Esophagus muscularis mucosa (tissue), 4 donors: ENCODE data around the gene TSNAX. TPM values are rescaled to one million over a fixed set of nuclear protein-coding genes. Genes with fewer than 3 reads are reported as not detected.

Experiments used
- DNase-seq: peaks from one replicate; pipeline ENCODE4 v3.0.0-alpha.2; 2017; ENCODE audit errors: extremely low spot score
- H3K27ac ChIP-seq, 4 donors: fragments of 200-600 bp; sonication (generic); replicated peaks in 1 of 4; 1 replicate in 3 of 4; 2 replicates in 1 of 4; pipeline ENCODE4 v1.5.1; 2016 to 2019; ENCODE audit warnings: mild to moderate bottlenecking in 1 of 4
- H3K27me3 ChIP-seq, 4 donors: fragments of 200-600 bp; sonication (generic); one replicate each; pipeline versions ENCODE4 v1.5.1 to v1.6.0; 2016 to 2019
- H3K36me3 ChIP-seq, 4 donors: fragments of 200-600 bp; sonication (generic); one replicate each; pipeline ENCODE4 v1.5.1; 2016 to 2019
- H3K4me1 ChIP-seq, 4 donors: fragments of 200-600 bp; sonication (generic); one replicate each; pipeline ENCODE4 v1.5.1; 2016 to 2019
- H3K4me3 ChIP-seq, 4 donors: fragments of 200-600 bp; sonication (generic); 1 replicate in 2 of 4; 2 replicates in 2 of 4; pipeline ENCODE4 v1.5.1; 2016 to 2019; ENCODE audit warnings: mild to moderate bottlenecking in 4 of 4, moderate library complexity in 1 of 4
- H3K9me3 ChIP-seq, 4 donors: fragments of 200-600 bp; sonication (generic); 1 replicate in 3 of 4; 2 replicates in 1 of 4; pipeline ENCODE4 v1.5.1; 2016 to 2019
- EP300 ChIP-seq: sonication (generic); formaldehyde crosslinking; IDR thresholded peaks from one replicate; pipeline ENCODE4 v1.6.1; 2017; ENCODE audit warnings: antibody characterized with exemption
- POLR2A ChIP-seq: fragments of 450-650 bp; IDR thresholded peaks from one replicate; pipeline ENCODE4 v1.6.1; 2017; ENCODE audit warnings: antibody characterized with exemption, moderate library complexity, mild to moderate bottlenecking, low read depth
- POLR2AphosphoS5 ChIP-seq, 2 donors: sonication (generic); formaldehyde crosslinking; IDR thresholded peaks; one replicate each; pipeline ENCODE4 v1.6.1; 2017; ENCODE audit warnings: antibody characterized with exemption in 2 of 2
- WGBS: methylation state at CpG from one replicate; pipeline ENCODE4 v1.1.5; 2018; 5-methylcytosine and 5-hydroxymethylcytosine counted together
- intact Hi-C: fragments of 100-400 bp; cut with DNase I; formaldehyde crosslinking; loops from one replicate; pipeline ENCODE4 v1.15.1; 2023
- total RNA-seq, 4 donors: library from RNA; depleted of rRNA; stranded (reverse); fragments of >200 nt; gene quantifications; one replicate each; pipeline versions ENCODE4 v1.1.0 to v1.2.1, GENCODE V29; 2016
- TF ChIP-seq, protein P1 (sequence below), 3 experiments: fragments of 200-600 bp in 2 of 3; fragments of 450-650 bp in 1 of 3; sonication (generic) in 2 of 3; IDR thresholded peaks; one replicate each; pipeline ENCODE4 v1.5.1; 2017 to 2019; ENCODE audit warnings: antibody characterized with exemption in 3 of 3, mild to moderate bottlenecking in 2 of 3, moderate library complexity in 1 of 3

Gene TSNAX
- total RNA-seq, 4 donors from 2014 or later: 20.4 to 29.6 (median 24.7) TPM

GRCh38 chr1:231549733-231550447 lies 21.4 kb downstream of the TSNAX start:
- Histone ChIP-seq H3K4me1 (peaks cover 4 to 28% (median 21%) of the 10 kb centered on the region in 4 donors), H3K27ac (no peak overlapping the region), H3K4me3 (no peak overlapping the region), H3K9me3 (no peaks in the 10 kb centered on the region), H3K36me3 (peaks cover 0 to 21% (median 0%) of the 10 kb centered on the region in 4 donors), H3K27me3 (no peaks in the 10 kb centered on the region)
- intact Hi-C loops: no loop called here
- WGBS: 46% methylated on average over 4 of the region's 4 CpGs
- DNase-seq: no peak
- TF ChIP-seq EP300 (no peak), POLR2AphosphoS5 (IDR thresholded peaks at IDR 0.05) (no peak), POLR2A (no peak)
- TF ChIP-seq, protein P1, sequence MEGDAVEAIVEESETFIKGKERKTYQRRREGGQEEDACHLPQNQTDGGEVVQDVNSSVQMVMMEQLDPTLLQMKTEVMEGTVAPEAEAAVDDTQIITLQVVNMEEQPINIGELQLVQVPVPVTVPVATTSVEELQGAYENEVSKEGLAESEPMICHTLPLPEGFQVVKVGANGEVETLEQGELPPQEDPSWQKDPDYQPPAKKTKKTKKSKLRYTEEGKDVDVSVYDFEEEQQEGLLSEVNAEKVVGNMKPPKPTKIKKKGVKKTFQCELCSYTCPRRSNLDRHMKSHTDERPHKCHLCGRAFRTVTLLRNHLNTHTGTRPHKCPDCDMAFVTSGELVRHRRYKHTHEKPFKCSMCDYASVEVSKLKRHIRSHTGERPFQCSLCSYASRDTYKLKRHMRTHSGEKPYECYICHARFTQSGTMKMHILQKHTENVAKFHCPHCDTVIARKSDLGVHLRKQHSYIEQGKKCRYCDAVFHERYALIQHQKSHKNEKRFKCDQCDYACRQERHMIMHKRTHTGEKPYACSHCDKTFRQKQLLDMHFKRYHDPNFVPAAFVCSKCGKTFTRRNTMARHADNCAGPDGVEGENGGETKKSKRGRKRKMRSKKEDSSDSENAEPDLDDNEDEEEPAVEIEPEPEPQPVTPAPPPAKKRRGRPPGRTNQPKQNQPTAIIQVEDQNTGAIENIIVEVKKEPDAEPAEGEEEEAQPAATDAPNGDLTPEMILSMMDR (IDR thresholded peaks at IDR 0.05): no peak

GRCh38 chr1:231550448-231550781 lies 21.9 kb downstream of the TSNAX start:
- TF ChIP-seq POLR2AphosphoS5 (IDR thresholded peaks at IDR 0.05): no peak
- TF ChIP-seq, protein P1 (IDR thresholded peaks at IDR 0.05): peak in 1 of 3 experiments; percentile 27
- no peak for DNase-seq
- no peak overlapping the region for H3K27ac ChIP-seq
- peaks cover 4 to 28% (median 21%) of the 10 kb centered on the region in 4 donors for H3K4me1 ChIP-seq
- no peak overlapping the region for H3K4me3 ChIP-seq
- H3K9me3 ChIP-seq: no peaks in the 10 kb centered on the region
- WGBS: 60% methylated on average over 2 of the region's 2 CpGs
- peaks cover 0 to 21% (median 0%) of the 10 kb centered on the region in 4 donors for H3K36me3 ChIP-seq
- H3K27me3 ChIP-seq: no peaks in the 10 kb centered on the region
- intact Hi-C loops: no loop called here

DNA sequence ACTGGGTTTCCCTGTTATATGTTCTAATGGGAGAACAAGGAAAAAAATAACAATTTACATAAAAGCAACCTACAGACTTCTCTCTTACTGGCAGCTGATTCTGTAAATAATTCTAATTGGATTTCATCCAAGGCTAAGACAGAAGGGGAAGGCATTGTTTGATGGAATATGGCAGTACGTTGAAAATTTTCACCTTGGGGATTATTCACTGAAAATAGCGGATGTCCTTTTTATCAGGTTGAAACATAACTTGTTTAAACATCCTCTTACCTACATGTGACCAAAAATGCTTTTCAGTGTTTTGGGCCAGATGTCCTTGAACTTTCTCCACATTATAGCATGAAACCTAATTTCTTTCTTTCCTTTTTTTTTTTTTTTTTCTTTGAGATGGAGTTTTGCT lies 24.9 kb downstream of the TSNAX start:
- Histone ChIP-seq H3K27ac (no peak overlapping the region), H3K27me3 (no peaks in the 10 kb centered on the region), H3K9me3 (no peaks in the 10 kb centered on the region), H3K36me3 (peaks cover 0 to 14% (median 0%) of the 10 kb centered on the region in 4 donors), H3K4me3 (no peak overlapping the region), H3K4me1 (peaks cover 4 to 34% (median 26%) of the 10 kb centered on the region in 4 donors)
- TF ChIP-seq EP300: no peak
- TF ChIP-seq POLR2A: no peak
- TF ChIP-seq, protein P1 (IDR thresholded peaks at IDR 0.05): no peak
- TF ChIP-seq POLR2AphosphoS5 (IDR thresholded peaks at IDR 0.05): no peak
- no peak for DNase-seq
- WGBS: 43% methylated on average over 2 of the region's 2 CpGs
- intact Hi-C loops: no loop called here

GRCh38 chr1:231554969-231555368 lies 26.5 kb downstream of the TSNAX start:
- Histone ChIP-seq H3K4me3 (no peak overlapping the region), H3K36me3 (peaks cover 0 to 4% (median 0%) of the 10 kb centered on the region in 4 donors), H3K9me3 (no peaks in the 10 kb centered on the region), H3K27me3 (no peaks in the 10 kb centered on the region), H3K27ac (no peak overlapping the region), H3K4me1 (peaks cover 2 to 25% (median 22%) of the 10 kb centered on the region in 4 donors)
- intact Hi-C loops: no loop called here
- WGBS: 95% methylated on average over 2 of the region's 2 CpGs
- DNase-seq: no peak
- TF ChIP-seq POLR2AphosphoS5 (IDR thresholded peaks at IDR 0.05): no peak
- TF ChIP-seq, protein P1 (IDR thresholded peaks at IDR 0.05): no peak
- TF ChIP-seq POLR2A: no peak
- TF ChIP-seq EP300: no peak

DNA sequence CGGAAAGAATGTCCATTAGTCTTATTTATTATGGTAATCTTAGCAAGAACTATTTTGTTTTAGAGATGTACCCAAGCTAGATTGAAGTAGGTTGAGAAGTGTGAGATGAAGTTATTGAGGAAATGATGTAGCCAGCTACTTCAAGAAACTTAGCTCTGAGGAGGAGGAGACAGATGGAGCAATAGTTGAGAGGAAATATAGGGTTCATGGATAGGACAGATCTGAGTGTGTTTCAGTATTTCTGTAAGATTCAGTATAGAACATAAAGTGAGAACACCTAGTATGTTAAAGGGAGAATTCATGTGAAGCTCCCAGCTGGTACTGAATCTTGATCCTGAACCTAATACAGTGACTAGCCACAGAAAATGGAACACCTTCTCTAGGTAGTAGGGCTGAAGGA lies 28.9 kb downstream of the TSNAX start:
- Histone ChIP-seq H3K27ac (no peak overlapping the region), H3K9me3 (no peaks in the 10 kb centered on the region), H3K36me3 (peaks cover 0 to 17% (median 6%) of the 10 kb centered on the region in 4 donors), H3K27me3 (no peaks in the 10 kb centered on the region), H3K4me1 (peaks cover 0 to 20% (median 18%) of the 10 kb centered on the region in 4 donors), H3K4me3 (no peak overlapping the region)
- intact Hi-C loops: no loop called here
- TF ChIP-seq, protein P1 (IDR thresholded peaks at IDR 0.05): no peak
- TF ChIP-seq POLR2A: no peak
- no peak for TF ChIP-seq POLR2AphosphoS5 (IDR thresholded peaks at IDR 0.05)
- TF ChIP-seq EP300: no peak
- 95% methylated on average over 1 of the region's 1 CpG for WGBS
- no peak for DNase-seq
